ENCODE data around the gene FGF22. TPM values are rescaled to one million over a fixed set of nuclear protein-coding genes. Genes with fewer than 3 reads are reported as not detected.

The FGF22 gene
- total and polyA plus RNA-seq, 2 of the 13 experiments (the other 11 are each of a cell fraction or from before 2014, with no cell fraction given), result 0.24 TPM; not detected in 1

- TF ChIP-seq ZNF773 (CRISPR knock-in tag; IDR thresholded peaks at IDR 0.05; ENCODE audit: borderline replicate concordance) (no peak; the same call in 1 of the 2 replicates), ZNF44 (CRISPR knock-in tag; IDR thresholded peaks at IDR 0.05) (no peak), ZNF335 (CRISPR knock-in tag; IDR thresholded peaks at IDR 0.05) (no peak), ZNF792 (CRISPR knock-in tag; IDR thresholded peaks at IDR 0.05) (peak; percentile 53; the same call in 1 of the 2 replicates), ZBED4 (CRISPR knock-in tag; IDR thresholded peaks at IDR 0.05; ENCODE audit: borderline replicate concordance) (0 out of 2 replicates have a peak, but pooled peaks have one; percentile 33), ZFP37 (CRISPR knock-in tag; IDR thresholded peaks at IDR 0.05; ENCODE audit: borderline replicate concordance) (0 out of 2 replicates have a peak, but pooled peaks have one; percentile 36), NFKB2 (CRISPR knock-in tag; IDR thresholded peaks at IDR 0.05; ENCODE audit: borderline replicate concordance) (peak; percentile 66; the same call in 1 of the 2 replicates), ZNF569 (CRISPR knock-in tag; IDR thresholded peaks at IDR 0.05; ENCODE audit: borderline replicate concordance) (no peak), ZNF781 (CRISPR knock-in tag; IDR thresholded peaks at IDR 0.05; ENCODE audit: borderline replicate concordance, not compliant biosample characterization) (no peak), ZNF644 (CRISPR knock-in tag; IDR thresholded peaks at IDR 0.05; ENCODE audit: low read depth) (no peak), ZNF879 (CRISPR knock-in tag; IDR thresholded peaks at IDR 0.05) (peak; percentile 78), IRX3 (CRISPR knock-in tag; IDR thresholded peaks at IDR 0.05; ENCODE audit: borderline replicate concordance, low read depth) (peak; percentile 40; the same call in 1 of the 2 replicates), KDM4B (CRISPR knock-in tag; IDR thresholded peaks at IDR 0.05) (peak; percentile 71; the same call in 1 of the 2 replicates), TRIM24 (CRISPR knock-in tag; IDR thresholded peaks at IDR 0.05) (no peak), ZNF33B (CRISPR knock-in tag; IDR thresholded peaks at IDR 0.05) (no peak), HINFP (CRISPR knock-in tag; IDR thresholded peaks at IDR 0.05; ENCODE audit: low read depth) (no peak; the same call in 1 of the 2 replicates), SPEN (CRISPR knock-in tag; IDR thresholded peaks at IDR 0.05; ENCODE audit: low read depth) (peak; percentile 87; the same call in 1 of the 2 replicates), ZNF337 (CRISPR knock-in tag; IDR thresholded peaks at IDR 0.05; ENCODE audit: borderline replicate concordance, low read depth) (0 out of 2 replicates have a peak, but pooled peaks have one; percentile 58), MAFK (conservative IDR thresholded peaks at IDR 0.05 in 1 of 2, IDR thresholded peaks at IDR 0.05 in 1 of 2; ENCODE audit: low read length in 2 of 2) (no peak), POLR2AphosphoS2 (IDR thresholded peaks at IDR 0.05; ENCODE audit: low read depth, low read length) (no peak; the same call in 1 of the 2 replicates), ZMYM2 (CRISPR knock-in tag; IDR thresholded peaks at IDR 0.05) (peak; percentile 88), ZNF768 (CRISPR knock-in tag; IDR thresholded peaks at IDR 0.05) (peak; percentile 28; the same call in 1 of the 2 replicates), ZNF30 (CRISPR knock-in tag; IDR thresholded peaks at IDR 0.05) (no peak), ZNF891 (CRISPR knock-in tag; IDR thresholded peaks at IDR 0.05) (no peak), SALL1 (CRISPR knock-in tag; IDR thresholded peaks at IDR 0.05) (peak; percentile 95), ZNF282 (IDR thresholded peaks at IDR 0.05; ENCODE audit: partially characterized antibody) (no peak), SAFB2 (CRISPR knock-in tag; IDR thresholded peaks at IDR 0.05; ENCODE audit: borderline replicate concordance, low read depth) (no peak)
Measured at GRCh38 chr19:660793-661426, 21.2 kb downstream of the FGF22 start (continued).
